ENCODE data around the gene COX7A1.

Gene COX7A1

GRCh38 chr19:36111200-36111539 lies 41.1 kb downstream of the COX7A1 start:
- no peak for DNase-seq (ENCODE audit: low read depth)

- no peak for DNase-seq (ENCODE audit: low read depth)
These were observed 41.6 kb downstream of the COX7A1 start, which contains the start of gene OVOL3 for GRCh38 chr19:36110487-36111199. Gene OVOL3 (plus strand): TSS chr19:36111143. CDS start chr19:36111203, 60 bp downstream.

GRCh38 chr19:36108684-36109083 lies 43.6 kb downstream of the COX7A1 start:
- DNase-seq (ENCODE audit: low read depth), result no peak

- DNase-seq (ENCODE audit: low read depth), result no peak
These were observed 45.3 kb downstream of the COX7A1 start for GRCh38 chr19:36106991-36107390.

- DNase-seq (ENCODE audit: low read depth), result no peak
These were observed 45.8 kb downstream of the COX7A1 start for GRCh38 chr19:36106441-36106840.

GRCh38 chr19:36103842-36104552 lies 48.2 kb downstream of the COX7A1 start:
- DNase-seq (ENCODE audit: low read depth), result no peak

GRCh38 chr19:36103040-36103626 lies 49.1 kb downstream of the COX7A1 start:
- DNase-seq (ENCODE audit: low read depth), result no peak

GRCh38 chr19:36101550-36102327 lies 50.5 kb downstream of the COX7A1 start:
- no peak for DNase-seq (ENCODE audit: low read depth)
